Measurements from ENCODE around the gene SLIT2.

The SLIT2 gene

GRCh38 chr4:20251796-20252655 is at the start of gene SLIT2:
Gene SLIT2 (plus strand): TSS chr4:20251905. CDS start chr4:20253816, 1,911 bp downstream.
- H3K4me3 ChIP-seq (ENCODE audit: low read depth, low read length) = peak within 1 kb of the TSS; percentile 42
- peak; percentile 48 for DNase-seq (ENCODE audit: low read depth)

GRCh38 chr4:20203508-20203907 is 48.2 kb upstream of the SLIT2 start:
- no peak for DNase-seq (ENCODE audit: low read depth)
- TF ChIP-seq CTCF (IDR thresholded peaks at IDR 0.05; ENCODE audit: insufficient read depth, low read depth, low read length, missing control alignments) = no peak
- no peak overlapping the region for H3K4me3 ChIP-seq (ENCODE audit: low read depth, low read length)

More at GRCh38 chr4:20251796-20252655, at the start of gene SLIT2:
- no peak for TF ChIP-seq CTCF (IDR thresholded peaks at IDR 0.05; ENCODE audit: insufficient read depth, low read depth, low read length, missing control alignments)

GRCh38 chr4:20217521-20217920 is 34.2 kb upstream of the SLIT2 start:
- no peak for DNase-seq (ENCODE audit: low read depth)
- TF ChIP-seq CTCF (IDR thresholded peaks at IDR 0.05; ENCODE audit: insufficient read depth, low read depth, low read length, missing control alignments) = no peak
- no peak overlapping the region for H3K4me3 ChIP-seq (ENCODE audit: low read depth, low read length)

- no peak for DNase-seq (ENCODE audit: low read depth)
- no peak overlapping the region for H3K4me3 ChIP-seq (ENCODE audit: low read depth, low read length)
- no peak for TF ChIP-seq CTCF (IDR thresholded peaks at IDR 0.05; ENCODE audit: insufficient read depth, low read depth, low read length, missing control alignments)
These were observed 33.8 kb upstream of the SLIT2 start for GRCh38 chr4:20217951-20218350.

GRCh38 chr4:20219521-20219920 is 32.2 kb upstream of the SLIT2 start:
- TF ChIP-seq CTCF (IDR thresholded peaks at IDR 0.05; ENCODE audit: insufficient read depth, low read depth, low read length, missing control alignments) = no peak
- H3K4me3 ChIP-seq (ENCODE audit: low read depth, low read length) = no peak overlapping the region
- no peak for DNase-seq (ENCODE audit: low read depth)

GRCh38 chr4:20237894-20238537 is 13.7 kb upstream of the SLIT2 start:
- TF ChIP-seq CTCF (IDR thresholded peaks at IDR 0.05; ENCODE audit: insufficient read depth, low read depth, low read length, missing control alignments) = no peak
- H3K4me3 ChIP-seq (ENCODE audit: low read depth, low read length) = no peak overlapping the region
- DNase-seq (ENCODE audit: low read depth) = no peak

Measured in GM12865 (cell line).